Naive thymus-derived CD8-positive, alpha-beta T cell (primary cell): ENCODE results near the gene RPS24. TPM values are rescaled to one million over a fixed set of nuclear protein-coding genes. Genes with fewer than 3 reads are reported as not detected.
A peak's percentile ranks its signal among the peaks of the same experiment; 100 is the strongest.

Source experiments
- ATAC-seq, 2 donors: fragments of 150-1000 bp; cut with Tn5 transposase in 1 of 2; sonication (Bioruptor Pico), chemical (Tn5 transposase) in 1 of 2; 1 replicate in 1 of 2; 2 replicates in 1 of 2; pipeline ENCODE4 v1.10.0; 2021; ENCODE audit warnings: mild to moderate bottlenecking in 2 of 2, moderate library complexity in 2 of 2
- POLR2A ChIA-PET: fragments of 350-600 bp; sonication (Branson Sonifier 250); formaldehyde crosslinking; loops from one replicate; lab custom pipeline; 2021; ENCODE audit warnings: antibody characterized with exemption; lab: Charles Lee
- DNase-seq, 10 donors: peaks; one replicate each; pipeline versions ENCODE4 v3.0.0 to v3.0.0-alpha.2; 2020 to 2022
- H3K27ac Mint-ChIP-seq, 10 donors: one replicate each; pipeline ENCODE4 v1.8.0; 2020 to 2022; ENCODE audit warnings: mild to moderate bottlenecking in 10 of 10, mixed read lengths in 10 of 10, moderate library complexity in 4 of 10, inconsistent platforms in 1 of 10
- H3K27me3 Mint-ChIP-seq, 5 donors: one replicate each; pipeline ENCODE4 v1.8.0; 2021 to 2022; ENCODE audit warnings: mixed read lengths in 5 of 5
- H3K36me3 Mint-ChIP-seq, 3 donors: one replicate each; pipeline ENCODE4 v1.8.0; 2020 to 2022; ENCODE audit warnings: mixed read lengths in 3 of 3, mild to moderate bottlenecking in 2 of 3, inconsistent platforms in 1 of 3
- H3K4me1 Mint-ChIP-seq, 4 donors: one replicate each; pipeline ENCODE4 v1.8.0; 2021 to 2022; ENCODE audit warnings: mixed read lengths in 4 of 4
- H3K4me3 Mint-ChIP-seq, 10 donors: one replicate each; pipeline ENCODE4 v1.8.0; 2020 to 2022; ENCODE audit warnings: mild to moderate bottlenecking in 10 of 10, mixed read lengths in 10 of 10, moderate library complexity in 6 of 10, inconsistent platforms in 1 of 10
- H3K9me3 Mint-ChIP-seq, 9 donors: one replicate each; pipeline ENCODE4 v1.8.0; 2020 to 2022; ENCODE audit warnings: mixed read lengths in 9 of 9, mild to moderate bottlenecking in 3 of 9, inconsistent platforms in 1 of 9, moderate library complexity in 1 of 9
- polyA plus RNA-seq, 3 donors: library from polyadenylated mRNA; unstranded; fragments of 300-500 nt; fragmentation: Illumina TruSeq; gene quantifications; one replicate each; pipeline ENCODE4 v1.2.3, GENCODE V29; 2021
- total RNA-seq, 8 experiments: library from RNA in 2 of 8; stranded (reverse) in 2 of 8; gene quantifications; one replicate each; pipeline ENCODE4 v1.2.3 and lab custom pipeline; 2021 to 2026

Gene RPS24
- total and polyA plus RNA-seq, 5 experiments from 2014 or later: 1,179 to 2,273 (median 1,624) TPM

DNA sequence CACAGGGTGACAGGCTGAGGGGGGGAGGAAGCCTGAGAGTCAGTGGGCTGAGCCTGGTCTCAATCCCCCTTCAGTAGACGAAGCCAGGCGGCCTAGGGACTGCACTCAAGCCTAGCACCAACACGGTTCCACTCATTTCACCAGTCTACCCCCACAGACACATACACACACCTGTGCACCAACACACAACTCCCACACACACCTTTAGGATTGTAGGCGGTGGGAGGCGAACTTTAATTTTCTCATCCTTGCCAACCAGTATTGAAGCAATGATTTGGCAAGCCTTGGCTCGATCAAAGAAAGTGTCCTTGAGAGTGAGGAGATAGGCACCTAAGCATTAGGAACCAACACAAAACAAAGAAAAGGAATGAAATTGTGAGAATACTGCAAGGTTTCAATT is 24.0 kb upstream of the RPS24 start:
- Mint-ChIP-seq H3K4me1 (no peaks in the 10 kb centered on the region), H3K36me3 (peaks cover 0 to 98% (median 33%) of the 10 kb centered on the region in 3 donors), H3K27ac (peak overlapping the region in 1 of 10 donors; percentile 36), H3K4me3 (no peak overlapping the region), H3K27me3 (no peaks in the 10 kb centered on the region), H3K9me3 (no peaks in the 10 kb centered on the region)
- POLR2A ChIA-PET: interaction anchor here (0.6 kb wide), 1 partner anchor 30 kb away, joined by 3 read pairs; no protein-coding TSS in a partner anchor
- no peak for ATAC-seq
- no peak for DNase-seq

DNA sequence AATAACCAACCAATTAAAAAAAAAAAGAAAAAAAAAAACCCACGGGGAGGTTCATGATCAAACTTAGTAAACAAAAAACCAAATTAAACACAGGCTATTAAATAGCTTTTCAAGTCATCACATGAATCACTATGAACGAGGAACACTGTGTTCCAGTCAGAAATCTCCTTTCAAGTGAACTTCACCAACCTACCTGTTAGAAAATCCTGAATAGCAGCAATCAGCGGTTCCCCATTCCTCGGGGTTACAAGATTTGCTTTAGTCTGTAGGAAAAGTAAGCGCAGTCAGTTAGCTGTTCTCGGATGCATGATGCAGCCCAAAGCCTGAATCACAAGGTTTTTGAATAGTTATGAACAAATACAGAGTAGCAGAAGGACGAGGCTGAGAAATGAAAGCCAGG is 23.4 kb upstream of the RPS24 start:
- H3K27me3 Mint-ChIP-seq: no peaks in the 10 kb centered on the region
- ATAC-seq (no peak), DNase-seq (no peak)
- H3K27ac Mint-ChIP-seq: peak overlapping the region in 2 of 10 donors; percentile 10 to 17
- peaks cover 0 to 99% (median 29%) of the 10 kb centered on the region in 3 donors for H3K36me3 Mint-ChIP-seq
- POLR2A ChIA-PET: interaction anchor here (0.6 kb wide), 1 partner anchor 29 kb away, joined by 3 read pairs; no protein-coding TSS in a partner anchor
- H3K4me1 Mint-ChIP-seq: no peaks in the 10 kb centered on the region
- H3K4me3 Mint-ChIP-seq: no peak overlapping the region
- no peaks in the 10 kb centered on the region for H3K9me3 Mint-ChIP-seq

DNA sequence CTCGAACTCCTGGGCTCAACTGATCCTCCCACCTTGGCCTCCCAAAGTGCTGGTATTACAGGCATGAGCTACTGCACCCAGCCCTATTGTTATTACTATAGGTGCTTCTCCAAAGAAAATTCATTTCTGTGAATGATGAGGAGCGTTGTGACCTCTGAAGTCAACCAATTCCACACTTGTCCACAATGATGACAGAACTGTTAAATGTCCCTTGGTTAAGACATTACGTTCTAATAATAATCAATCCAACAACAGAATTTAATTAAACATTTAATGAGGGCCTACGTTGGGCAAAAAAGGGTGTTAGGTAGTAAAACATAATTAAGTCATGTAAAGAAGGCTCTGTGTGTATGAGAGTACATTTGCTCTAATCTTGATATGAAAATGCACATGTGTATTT is 22.6 kb upstream of the RPS24 start:
- POLR2A ChIA-PET: no interaction called here
- ATAC-seq: no peak
- no peak for DNase-seq
- H3K4me3 Mint-ChIP-seq: no peak overlapping the region
- H3K9me3 Mint-ChIP-seq: no peaks in the 10 kb centered on the region
- no peak overlapping the region for H3K27ac Mint-ChIP-seq
- H3K4me1 Mint-ChIP-seq: no peaks in the 10 kb centered on the region
- no peaks in the 10 kb centered on the region for H3K27me3 Mint-ChIP-seq
- H3K36me3 Mint-ChIP-seq: peaks cover 0 to 99% (median 30%) of the 10 kb centered on the region in 3 donors

DNA sequence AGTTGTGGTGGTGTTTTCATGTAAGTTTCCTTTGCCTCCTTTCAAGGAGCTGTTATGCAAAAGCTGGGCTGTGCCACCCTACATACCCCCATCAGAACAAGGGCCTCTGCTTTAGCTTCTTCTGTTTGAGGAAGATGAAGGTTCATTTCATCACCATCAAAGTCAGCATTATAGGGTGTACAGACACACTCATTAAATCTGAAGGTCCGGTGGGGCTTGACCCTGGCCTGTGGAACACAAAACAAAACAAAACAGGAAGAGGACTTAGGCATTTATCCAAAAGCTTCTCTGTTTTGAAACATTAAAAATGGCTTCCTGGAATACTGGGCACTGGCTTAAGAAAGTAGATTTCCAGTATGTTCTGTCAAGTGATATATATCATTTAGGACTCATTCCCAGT is 20.1 kb upstream of the RPS24 start:
- POLR2A ChIA-PET: no interaction called here
- H3K27me3 Mint-ChIP-seq: no peaks in the 10 kb centered on the region
- no peak overlapping the region for H3K4me3 Mint-ChIP-seq
- peaks cover 0 to 99% (median 30%) of the 10 kb centered on the region in 3 donors for H3K36me3 Mint-ChIP-seq
- DNase-seq: no peak
- H3K27ac Mint-ChIP-seq: no peak overlapping the region
- no peaks in the 10 kb centered on the region for H3K4me1 Mint-ChIP-seq
- ATAC-seq: no peak
- no peaks in the 10 kb centered on the region for H3K9me3 Mint-ChIP-seq

DNA sequence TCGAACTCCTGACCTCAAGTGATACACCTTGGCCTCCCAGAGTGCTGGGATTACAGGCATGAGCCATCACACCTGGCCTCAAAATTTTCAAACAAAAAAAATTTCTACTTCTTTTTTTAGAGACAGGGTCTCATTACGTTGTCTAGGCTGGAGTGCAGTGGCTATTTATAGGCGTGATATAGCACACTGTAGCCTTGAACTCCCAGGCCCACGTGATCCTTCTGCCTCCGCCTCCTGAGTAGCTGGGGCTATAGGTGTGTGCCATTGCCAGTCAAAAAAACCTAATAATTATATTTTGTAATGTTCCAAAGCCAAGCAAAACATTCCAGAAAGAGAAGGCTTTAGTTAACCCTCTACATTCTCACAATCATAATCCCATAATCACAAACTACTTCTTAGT is 18.1 kb upstream of the RPS24 start:
- Mint-ChIP-seq H3K4me3 (no peak overlapping the region), H3K27ac (no peak overlapping the region), H3K27me3 (no peaks in the 10 kb centered on the region), H3K4me1 (no peaks in the 10 kb centered on the region), H3K36me3 (peaks cover 0 to 99% (median 30%) of the 10 kb centered on the region in 3 donors), H3K9me3 (no peaks in the 10 kb centered on the region)
- POLR2A ChIA-PET: no interaction called here
- ATAC-seq: no peak
- no peak for DNase-seq

DNA sequence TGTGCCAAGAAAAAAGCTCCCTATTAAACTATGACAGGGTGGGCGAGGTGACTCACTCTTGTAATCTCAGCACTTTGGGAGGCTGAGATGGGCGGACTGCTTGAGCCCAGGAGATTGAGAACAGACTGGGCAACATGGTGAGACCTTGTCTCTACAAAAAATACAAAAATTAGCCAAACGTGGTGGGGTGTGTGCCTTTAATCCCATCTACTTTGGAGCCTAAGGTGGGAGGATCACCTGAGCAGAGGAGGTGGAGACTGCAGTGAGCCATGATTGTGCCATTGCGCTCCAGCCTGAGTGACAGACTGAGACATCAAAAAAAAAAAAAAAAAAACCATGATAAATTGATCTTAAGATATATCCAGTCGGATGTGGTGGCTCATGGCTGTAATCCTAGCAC is 15.8 kb upstream of the RPS24 start:
- no peak overlapping the region for H3K4me3 Mint-ChIP-seq
- no peak for ATAC-seq
- H3K9me3 Mint-ChIP-seq: no peaks in the 10 kb centered on the region
- no peaks in the 10 kb centered on the region for H3K4me1 Mint-ChIP-seq
- DNase-seq: no peak
- peak overlapping the region in 1 of 10 donors; percentile 57 for H3K27ac Mint-ChIP-seq
- H3K36me3 Mint-ChIP-seq: peaks cover 0 to 99% (median 47%) of the 10 kb centered on the region in 3 donors
- POLR2A ChIA-PET: interaction anchor here (1.2 kb wide), 1 partner anchor 9 kb away, joined by 3 read pairs; no protein-coding TSS in a partner anchor
- no peaks in the 10 kb centered on the region for H3K27me3 Mint-ChIP-seq

DNA sequence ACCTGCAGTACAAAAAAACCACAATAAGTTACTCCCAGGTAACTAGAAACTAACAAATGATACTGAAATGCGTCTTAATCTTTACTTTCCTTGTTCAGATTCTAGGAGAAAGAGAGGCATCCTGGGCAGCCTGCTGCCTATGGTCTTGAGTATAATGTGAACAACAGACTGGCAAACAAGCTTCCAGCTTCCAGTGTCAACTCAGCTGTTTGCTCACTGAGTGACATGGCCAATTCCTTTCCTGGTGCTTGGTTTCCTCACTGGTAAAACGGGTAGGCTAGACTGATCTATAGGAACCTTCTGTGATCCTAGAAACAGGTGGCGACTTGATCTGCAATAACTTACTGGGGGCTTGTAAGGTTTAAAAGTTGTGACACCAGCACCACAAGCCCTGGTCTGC is 14.4 kb upstream of the RPS24 start:
- ATAC-seq (no peak), DNase-seq (no peak)
- Mint-ChIP-seq H3K4me3 (no peak overlapping the region), H3K9me3 (no peaks in the 10 kb centered on the region), H3K4me1 (no peaks in the 10 kb centered on the region), H3K27me3 (no peaks in the 10 kb centered on the region), H3K27ac (peak overlapping the region in 1 of 10 donors; percentile 68), H3K36me3 (peaks cover 0 to 99% (median 45%) of the 10 kb centered on the region in 3 donors)
- POLR2A ChIA-PET: no interaction called here

DNA sequence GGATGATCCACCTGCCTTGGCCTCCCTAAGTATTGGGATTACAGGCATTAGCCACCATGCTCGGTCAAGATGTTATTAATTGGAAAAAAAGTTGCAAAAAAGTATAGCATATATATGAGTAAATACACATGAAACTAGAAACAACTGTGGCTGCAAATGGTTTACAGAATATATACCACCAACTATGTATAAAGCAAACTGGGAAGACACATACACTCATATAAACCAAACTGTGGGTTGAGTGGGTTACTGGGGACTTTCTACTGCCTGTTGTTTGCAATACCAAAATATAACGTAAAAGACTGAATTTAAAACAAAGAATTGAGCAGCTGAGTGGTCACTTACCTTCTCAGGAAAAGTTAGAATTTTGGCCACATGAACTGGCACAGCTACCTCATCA is 12.5 kb upstream of the RPS24 start:
- no peak for DNase-seq
- H3K9me3 Mint-ChIP-seq: no peaks in the 10 kb centered on the region
- POLR2A ChIA-PET: no interaction called here
- no peak for ATAC-seq
- H3K4me3 Mint-ChIP-seq: no peak overlapping the region
- H3K27me3 Mint-ChIP-seq: no peaks in the 10 kb centered on the region
- H3K27ac Mint-ChIP-seq: peak overlapping the region in 1 of 10 donors; percentile 44
- H3K4me1 Mint-ChIP-seq: peaks cover 0 to under 1% (median under 1%) of the 10 kb centered on the region in 4 donors
- peaks cover 0 to 98% (median 56%) of the 10 kb centered on the region in 3 donors for H3K36me3 Mint-ChIP-seq

DNA sequence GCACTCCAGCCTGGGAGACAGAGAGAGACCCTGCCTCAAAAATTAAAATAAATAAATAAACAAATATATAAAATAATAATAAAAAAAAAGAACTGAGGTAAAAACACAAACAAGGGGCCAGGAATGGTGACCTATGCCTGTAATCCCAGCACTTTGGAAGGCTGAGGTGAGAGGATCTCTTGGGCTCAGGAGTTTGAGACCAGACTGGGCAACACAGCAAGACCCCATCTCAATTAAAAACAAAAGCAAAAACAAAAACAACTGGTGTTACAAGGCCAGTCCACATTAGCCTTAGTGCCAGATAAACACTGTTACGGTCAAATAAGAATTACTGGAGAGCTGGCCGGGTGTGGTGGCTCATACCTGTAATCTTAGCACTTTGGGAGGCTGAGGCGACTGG is 9.9 kb upstream of the RPS24 start:
- Mint-ChIP-seq H3K4me3 (no peak overlapping the region), H3K27me3 (no peaks in the 10 kb centered on the region), H3K9me3 (no peaks in the 10 kb centered on the region), H3K36me3 (peaks cover 0 to 81% (median 47%) of the 10 kb centered on the region in 3 donors), H3K4me1 (peaks cover 15 to 26% (median 20%) of the 10 kb centered on the region in 4 donors), H3K27ac (no peak overlapping the region)
- ATAC-seq (no peak), DNase-seq (no peak)
- POLR2A ChIA-PET: no interaction called here

DNA sequence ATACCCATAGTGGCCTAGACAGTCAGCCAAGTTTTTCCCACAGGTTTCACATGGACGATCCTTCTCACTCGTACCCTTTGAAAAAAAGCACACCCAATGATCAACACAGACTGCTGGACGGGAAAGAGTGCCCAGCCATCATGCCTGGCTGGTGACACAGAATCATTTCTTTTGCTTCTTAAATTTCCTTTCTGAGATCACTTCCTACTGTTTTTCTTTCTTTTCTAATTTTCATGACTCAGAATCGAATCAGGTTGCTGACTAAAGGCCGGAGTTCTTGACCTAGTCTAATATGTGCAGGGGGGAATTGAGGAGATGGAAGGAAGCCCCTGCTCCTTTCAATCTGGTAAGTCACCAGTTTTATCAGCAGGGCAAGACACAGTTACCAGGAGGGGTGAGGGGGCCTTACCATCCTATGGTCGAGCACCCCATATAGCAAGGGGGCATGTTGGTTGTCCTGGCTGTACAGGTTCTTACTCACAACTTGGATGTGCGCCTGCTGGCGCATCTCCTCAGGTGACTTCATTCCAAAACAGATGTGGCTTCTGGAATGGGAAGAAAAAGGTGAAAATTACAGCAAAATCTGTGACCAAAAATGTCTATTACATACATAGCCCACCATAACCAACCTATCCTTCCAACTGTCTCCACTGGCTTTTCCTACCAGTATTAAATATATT is 7.8 kb upstream of the RPS24 start:
- Mint-ChIP-seq H3K36me3 (peaks cover 4 to 61% (median 37%) of the 10 kb centered on the region in 3 donors), H3K4me1 (peaks cover 23 to 40% (median 32%) of the 10 kb centered on the region in 4 donors), H3K4me3 (peak overlapping the region in 1 of 10 donors; percentile 68), H3K27me3 (peaks cover 0 to 4% (median 0%) of the 10 kb centered on the region in 5 donors), H3K27ac (peak overlapping the region in 2 of 10 donors; percentile 22 to 58), H3K9me3 (peaks cover 0 to 4% (median 0%) of the 10 kb centered on the region in 9 donors)
- POLR2A ChIA-PET: no interaction called here
- ATAC-seq (no peak), DNase-seq (no peak)

DNA sequence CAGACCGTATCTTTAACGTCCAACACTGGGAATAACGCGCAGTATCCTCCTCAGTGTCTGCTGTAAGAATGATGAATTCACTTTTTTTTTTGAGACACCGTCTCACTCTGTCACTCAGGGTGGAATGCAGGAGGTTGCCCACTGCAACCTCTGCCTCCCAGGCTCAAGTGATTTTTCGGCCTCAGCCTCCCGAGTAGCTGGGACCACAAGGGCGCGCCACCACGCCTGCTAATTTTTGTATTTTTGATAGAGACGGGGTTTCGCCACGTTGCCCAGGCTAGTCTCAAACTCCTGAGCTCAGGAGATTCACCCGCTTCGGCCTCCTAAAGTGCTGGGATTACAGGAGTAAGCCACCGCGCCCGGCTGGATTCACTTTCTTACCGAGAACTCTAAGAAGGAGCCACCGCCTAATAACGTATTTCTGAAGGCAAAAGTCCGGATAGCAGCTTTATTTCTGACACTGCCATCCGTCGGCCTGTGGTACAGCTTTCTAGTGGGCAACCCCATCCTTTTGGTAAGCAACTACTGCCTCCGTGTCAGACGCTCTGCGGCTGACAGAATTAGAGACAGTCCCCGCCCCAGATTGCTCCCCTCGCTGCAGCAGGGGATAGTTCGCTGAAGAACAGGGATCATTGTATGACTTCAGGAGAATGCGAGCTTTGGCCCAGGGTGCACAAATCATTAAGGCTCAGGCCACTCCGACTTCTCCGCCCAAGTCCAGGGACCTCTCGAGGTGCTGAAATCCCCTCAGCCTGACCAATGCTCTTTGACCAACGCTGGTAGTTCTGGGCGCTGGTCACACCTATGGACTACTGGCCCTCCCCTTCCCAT is 5.0 kb upstream of the RPS24 start:
- DNase-seq (peak in 8 of 10 donors; percentile 4 to 35 (median 22)), ATAC-seq (no peak)
- H3K27me3 Mint-ChIP-seq: peaks cover 0 to 4% (median 0%) of the 10 kb centered on the region in 5 donors
- peak overlapping the region; percentile 96 to 100 (median 99) for H3K4me3 Mint-ChIP-seq
- peak overlapping the region; percentile 93 to 99 (median 97) for H3K27ac Mint-ChIP-seq
- H3K4me1 Mint-ChIP-seq: peaks cover 23 to 44% (median 35%) of the 10 kb centered on the region in 4 donors
- peaks cover 4 to 32% (median 19%) of the 10 kb centered on the region in 3 donors for H3K36me3 Mint-ChIP-seq
- POLR2A ChIA-PET: no interaction called here
- peaks cover 0 to 4% (median 0%) of the 10 kb centered on the region in 9 donors for H3K9me3 Mint-ChIP-seq

DNA sequence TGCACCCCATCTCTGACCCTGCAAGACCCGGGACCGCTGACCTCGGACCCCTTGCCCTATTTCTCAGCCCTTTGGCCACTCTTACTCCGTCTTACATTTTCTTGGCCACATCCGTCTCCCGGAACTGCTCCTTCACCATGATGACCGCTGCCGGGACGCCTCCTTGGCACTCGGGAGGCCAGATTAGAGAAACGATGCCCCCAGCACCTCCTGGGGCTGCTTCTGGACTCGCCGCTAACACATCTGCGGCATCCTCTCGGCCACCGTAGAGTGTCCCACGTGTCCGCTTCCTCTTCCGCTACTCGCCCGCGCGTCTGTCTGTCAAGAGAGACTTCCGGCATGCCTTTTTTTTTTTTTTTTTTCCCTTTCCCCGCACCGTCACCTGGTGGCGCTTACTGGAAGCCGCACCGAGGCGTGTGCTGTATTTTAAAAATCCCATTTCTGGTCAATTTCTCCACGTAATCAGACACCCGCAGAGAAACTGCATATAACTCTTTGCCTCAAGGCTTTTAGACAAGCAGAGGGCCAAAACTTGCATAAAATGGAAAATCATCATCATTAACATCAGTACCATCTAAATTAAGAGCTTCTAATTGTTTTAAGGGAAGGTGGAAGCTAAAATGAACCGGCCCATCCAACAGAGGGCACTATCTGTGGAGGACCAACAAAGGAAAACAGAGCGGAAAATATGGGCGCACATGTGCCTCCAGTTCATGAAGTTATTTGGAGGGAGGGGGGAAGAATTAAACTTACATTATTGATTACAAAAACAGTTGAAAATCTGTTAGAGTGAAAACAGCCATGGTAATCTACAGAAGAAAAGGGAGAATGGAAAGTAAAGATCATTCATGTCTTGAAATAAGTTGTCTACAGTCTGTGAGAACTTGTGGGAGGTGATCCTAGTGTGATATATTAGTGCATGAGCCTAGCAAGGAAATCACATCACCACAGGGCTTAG is 4.1 kb upstream of the RPS24 start, which contains the start of gene POLR3A:
Gene POLR3A (minus strand): TSS at position 247 of the 958 bp plus-strand sequence. CDS start 108 bp downstream, at position 139.
- peaks cover 4 to 26% (median 12%) of the 10 kb centered on the region in 3 donors for H3K36me3 Mint-ChIP-seq
- H3K4me3 Mint-ChIP-seq: peak within 1 kb of the TSS; percentile 96 to 100 (median 99)
- H3K27ac Mint-ChIP-seq: peak within 1 kb of the TSS; percentile 93 to 99 (median 97)
- peaks cover 24 to 48% (median 40%) of the 10 kb centered on the region in 4 donors for H3K4me1 Mint-ChIP-seq
- POLR2A ChIA-PET: interaction anchor here (0.7 to 1.0 kb wide), 2 partner anchors 273 to 1108 kb away, joined by 4 to 6 read pairs; no protein-coding TSS in a partner anchor
- ATAC-seq (peak; percentile 62 to 65), DNase-seq (peak; percentile 85 to 97 (median 92))
- peaks cover 0 to 4% (median 0%) of the 10 kb centered on the region in 5 donors for H3K27me3 Mint-ChIP-seq
- H3K9me3 Mint-ChIP-seq: peaks cover 0 to 4% (median 0%) of the 10 kb centered on the region in 9 donors
